Mesodermal cell (in vitro differentiated cells): ENCODE measurements around the gene FANK1.
"Not testable (repeated sequence)": the region's sequence is repeated elsewhere in the genome, so short reads cannot be mapped to it uniquely, and the experiment has no call there.

Experiments
- H3K27ac ChIP-seq: 2 replicates; pipeline ENCODE4 v1.7.0; 2013; ENCODE audit warnings: mild to moderate bottlenecking, low read depth, low read length, moderate library complexity; ENCODE audit not compliant: severe bottlenecking
- H3K36me3 ChIP-seq: 2 replicates; pipeline ENCODE4 v1.7.1; 2013; ENCODE audit warnings: mild to moderate bottlenecking, low read length, moderate library complexity; ENCODE audit not compliant: control insufficient read depth, insufficient read depth
- H3K4me1 ChIP-seq: one replicate; pipeline ENCODE4 v1.7.1; 2013; ENCODE audit warnings: mild to moderate bottlenecking, low read length; ENCODE audit not compliant: insufficient read depth, control insufficient read depth, poor library complexity, severe bottlenecking
- H3K4me3 ChIP-seq: 2 replicates; pipeline ENCODE4 v1.7.0; 2013; ENCODE audit warnings: low read length, control low read depth, mild to moderate bottlenecking; ENCODE audit not compliant: insufficient read depth, poor library complexity, severe bottlenecking; ENCODE audit errors: extremely low read depth
- H3K9me3 ChIP-seq: 2 replicates; pipeline ENCODE4 v1.7.1; 2013; ENCODE audit warnings: mild to moderate bottlenecking, low read length, moderate library complexity; ENCODE audit not compliant: control insufficient read depth
- WGBS, 2 experiments: methylation state at CpG; one replicate each; pipeline ENCODE4 v1.1.5; 2013; ENCODE audit warnings: missing lambda C conversion rate in 2 of 2; ENCODE audit not compliant: insufficient coverage in 2 of 2; 5-methylcytosine and 5-hydroxymethylcytosine counted together

Gene FANK1

DNA sequence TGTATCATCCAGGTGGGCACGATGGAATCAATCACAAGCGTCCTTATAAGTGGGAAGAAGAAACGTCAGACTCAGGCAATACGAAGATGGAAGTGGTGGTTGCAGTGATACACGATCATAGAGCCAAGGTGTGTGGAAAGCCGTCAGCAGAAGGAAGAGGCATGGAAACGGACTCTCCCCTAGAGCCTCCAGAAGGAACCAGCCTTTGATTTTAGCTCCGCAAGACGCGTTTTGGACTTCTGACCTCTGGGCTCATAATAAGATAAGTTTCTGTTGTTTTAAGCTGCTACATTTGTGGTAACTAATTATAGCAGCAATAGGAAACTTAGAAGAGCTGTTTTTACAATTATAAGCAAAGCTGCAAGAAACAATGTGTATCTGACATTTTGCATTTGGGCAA, 14.8 kb downstream of the FANK1 start:
- Histone ChIP-seq H3K36me3 (no peaks in the 10 kb centered on the region), H3K9me3 (no peaks in the 10 kb centered on the region), H3K27ac (no peak overlapping the region), H3K4me3 (no peak overlapping the region), H3K4me1 (no peaks in the 10 kb centered on the region)
- 95 to 99% methylated on average over 7 of the region's 10 CpGs for WGBS, 2 experiments

DNA sequence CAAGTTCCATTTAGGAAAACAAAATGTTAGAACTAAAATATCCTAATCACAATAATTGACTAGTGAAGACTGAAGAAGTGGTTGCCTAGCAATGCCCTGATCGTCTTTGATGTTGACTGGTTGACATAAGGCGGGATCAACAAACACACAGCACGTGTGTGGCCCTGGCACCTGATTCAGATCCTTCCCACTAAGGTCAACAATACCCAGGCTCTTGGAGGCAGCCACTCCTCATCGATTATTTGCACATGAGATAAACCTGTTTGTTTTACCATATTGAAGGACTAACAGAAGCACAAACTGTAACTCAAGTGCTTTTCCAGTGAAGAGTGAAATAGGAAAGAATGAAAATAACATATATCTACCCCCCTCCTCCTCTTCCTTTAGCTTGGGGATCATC, 15.6 kb downstream of the FANK1 start:
- no peaks in the 10 kb centered on the region for H3K36me3 ChIP-seq

DNA sequence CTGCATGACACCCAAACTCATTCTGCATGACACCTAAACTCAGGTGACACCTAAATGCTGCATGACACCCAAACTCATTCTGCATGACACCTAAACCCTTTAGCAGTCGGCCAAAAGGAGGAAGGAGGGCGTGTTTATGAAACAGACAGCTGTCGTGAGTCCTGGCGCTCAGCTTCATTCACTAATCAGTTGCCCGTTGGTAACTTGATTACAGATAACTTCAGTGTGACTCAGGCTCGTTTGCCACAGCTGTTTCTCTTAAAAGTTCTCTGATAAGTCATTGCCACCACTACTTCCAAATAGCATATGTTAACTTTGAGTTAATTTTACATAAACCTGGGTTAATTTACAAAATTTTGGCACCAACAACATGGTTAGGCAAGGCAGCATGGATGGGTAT, 16.9 kb downstream of the FANK1 start:
- not testable (repeated sequence) for H3K9me3 ChIP-seq, H3K27ac ChIP-seq, H3K36me3 ChIP-seq, H3K4me1 ChIP-seq, H3K4me3 ChIP-seq
- 87 to 92% methylated on average over 3 to 6 of the region's 6 CpGs for WGBS, 2 experiments

More for the DNA sequence above, 15.6 kb downstream of the FANK1 start:
- H3K9me3 ChIP-seq: peaks cover 4% of the 10 kb centered on the region
- H3K4me1 ChIP-seq: no peaks in the 10 kb centered on the region
- H3K27ac ChIP-seq: no peak overlapping the region
- H3K4me3 ChIP-seq: no peak overlapping the region
- 84 to 95% methylated on average over 3 of the region's 4 CpGs for WGBS, 2 experiments

DNA sequence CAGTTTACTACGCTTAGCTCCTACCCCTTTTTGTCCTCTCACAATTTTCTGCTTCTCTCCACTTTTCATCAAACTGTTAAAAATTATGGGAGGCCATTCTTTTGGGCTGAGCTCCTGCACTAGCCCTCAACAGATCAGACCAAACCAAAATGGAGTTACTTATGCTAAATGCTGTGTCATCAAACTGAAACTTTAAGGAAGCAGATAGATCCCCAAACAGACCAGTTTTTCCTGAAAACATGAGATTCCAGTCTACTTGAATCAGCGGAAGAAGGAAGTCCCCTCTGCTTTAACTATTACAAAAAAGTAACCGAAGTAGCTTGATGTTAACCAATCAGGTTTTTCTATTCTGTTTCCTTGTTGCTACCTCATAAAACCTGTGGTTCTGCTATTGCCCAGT, 20.6 kb downstream of the FANK1 start:
- H3K4me1 ChIP-seq: no peaks in the 10 kb centered on the region
- H3K9me3 ChIP-seq: peaks cover 9% of the 10 kb centered on the region
- no peaks in the 10 kb centered on the region for H3K36me3 ChIP-seq
- 86% methylated on average over 1 to 2 of the region's 3 CpGs for WGBS, 2 experiments
- no peak overlapping the region for H3K4me3 ChIP-seq
- no peak overlapping the region for H3K27ac ChIP-seq

DNA sequence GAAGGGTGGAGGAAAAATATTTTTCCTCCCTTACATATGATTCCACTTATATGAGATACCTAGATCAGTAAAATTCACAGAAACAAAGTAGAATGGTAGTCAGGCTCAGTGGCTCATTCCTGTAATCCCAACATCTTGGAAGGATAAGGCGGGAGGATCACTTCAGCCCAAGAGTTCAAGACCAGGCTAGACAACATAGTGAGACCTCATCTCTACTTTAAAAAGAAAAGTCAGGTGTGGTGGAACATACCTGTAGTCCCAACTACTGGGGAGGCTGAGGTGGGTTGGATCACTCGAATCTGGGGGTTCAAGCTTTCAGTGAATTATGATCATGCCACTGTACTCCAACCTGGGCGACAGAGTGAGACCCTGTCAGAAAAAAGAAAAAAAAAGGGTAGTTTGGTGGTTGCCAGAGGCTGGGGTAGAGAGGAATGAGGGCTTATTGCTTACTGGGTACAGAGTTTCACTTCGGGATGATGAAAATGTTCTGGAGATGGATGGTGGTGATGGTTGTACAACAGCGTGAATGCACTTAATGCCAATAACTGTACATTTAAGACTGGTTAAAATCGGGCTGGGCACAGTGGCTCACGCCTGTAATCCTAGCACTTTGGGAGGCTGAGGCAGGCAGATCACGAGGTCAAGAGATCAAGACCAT, 21.5 kb downstream of the FANK1 start:
- H3K9me3 ChIP-seq, H3K4me3 ChIP-seq, H3K36me3 ChIP-seq, H3K27ac ChIP-seq, H3K4me1 ChIP-seq: not testable (repeated sequence)
- 88 to 92% methylated on average over 6 to 7 of the region's 8 CpGs for WGBS, 2 experiments

DNA sequence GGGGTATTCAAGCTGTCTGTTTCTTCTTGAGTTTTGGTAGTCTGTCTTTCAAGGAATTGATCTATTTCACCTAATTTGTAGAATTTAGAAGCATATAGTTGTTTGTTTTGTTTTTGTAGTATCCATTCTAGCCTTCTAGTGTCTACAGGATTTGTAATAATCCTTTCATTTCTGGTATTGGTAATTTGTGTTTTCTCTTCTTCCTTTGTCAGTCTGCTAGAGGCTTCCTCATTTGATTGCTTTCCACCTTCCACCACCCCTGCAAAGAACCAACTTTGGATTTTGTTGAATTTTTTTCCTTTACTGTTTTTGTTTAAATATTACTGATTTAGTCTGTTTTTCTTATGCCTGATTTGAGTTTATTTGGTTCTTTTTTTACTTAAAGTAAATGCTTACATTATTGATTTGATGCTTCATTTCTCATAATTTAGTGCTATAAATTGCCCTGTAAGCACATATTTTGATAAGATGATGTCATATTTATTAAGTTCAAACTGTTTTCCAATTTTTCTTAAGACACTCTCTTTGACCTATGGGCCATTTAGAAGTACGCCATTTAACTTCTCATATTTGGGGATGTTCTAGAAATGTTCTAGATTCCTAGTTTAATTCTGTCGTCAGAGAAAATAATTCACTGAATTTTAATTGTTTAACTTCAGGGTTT, 25.4 kb downstream of the FANK1 start:
- peaks cover 11% of the 10 kb centered on the region for H3K9me3 ChIP-seq
- H3K27ac ChIP-seq, H3K4me3 ChIP-seq, H3K36me3 ChIP-seq, H3K4me1 ChIP-seq: not testable (repeated sequence)
- no CpG with 5 or more reads among the region's 2 CpGs for WGBS, 2 experiments

DNA sequence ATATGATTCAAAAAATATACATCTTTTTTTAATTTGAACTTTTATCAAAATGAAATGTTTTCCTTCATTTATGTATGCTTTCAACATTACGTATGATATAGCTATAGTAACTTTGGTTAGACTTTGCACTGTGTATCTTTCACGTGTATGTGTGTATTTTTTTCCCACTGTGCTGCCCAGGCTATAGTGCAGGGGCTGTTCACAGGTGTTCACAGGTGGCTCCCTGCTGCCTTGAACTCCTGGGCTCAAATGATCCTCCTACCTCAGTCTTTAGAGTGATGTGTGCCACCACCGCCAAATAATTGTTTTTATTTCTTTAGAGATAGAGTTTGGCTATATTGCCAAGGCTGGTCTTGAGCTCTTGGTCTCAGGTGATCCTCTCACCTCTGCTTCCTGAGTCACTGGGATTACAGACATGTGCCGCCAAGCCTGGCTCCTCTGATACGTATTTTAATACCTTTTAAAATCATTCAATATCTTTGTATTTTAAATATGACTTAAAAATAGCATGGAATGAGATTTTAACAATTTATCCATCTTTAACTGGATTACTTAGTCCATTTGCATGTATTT, 29.0 kb downstream of the FANK1 start:
- Histone ChIP-seq H3K9me3 (peaks cover 4% of the 10 kb centered on the region), H3K4me3 (no peak overlapping the region), H3K4me1 (no peaks in the 10 kb centered on the region), H3K27ac (no peak overlapping the region), H3K36me3 (no peaks in the 10 kb centered on the region)
- WGBS, 2 experiments: no CpG with 5 or more reads among the region's 5 CpGs

DNA sequence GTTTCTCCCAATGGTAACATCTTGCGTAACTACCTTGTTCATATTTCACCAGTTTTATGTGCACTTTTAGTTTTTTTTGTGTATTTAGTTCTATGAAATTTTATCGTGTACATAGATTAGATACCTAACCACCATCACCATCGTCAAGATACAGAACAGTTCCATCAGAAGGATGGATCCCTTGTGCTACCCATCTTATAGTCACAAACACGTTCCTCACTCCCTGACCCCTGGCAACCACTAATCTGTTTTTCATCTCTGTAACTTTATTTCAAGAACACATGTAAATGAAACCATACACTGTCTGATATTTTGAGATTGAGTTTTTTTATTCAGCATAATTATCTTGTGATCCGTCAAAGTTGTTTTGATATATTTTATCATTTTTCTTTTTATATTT, 29.9 kb downstream of the FANK1 start:
- WGBS, 2 experiments: 47 to 87% methylated on average over 3 of the region's 5 CpGs
- H3K36me3 ChIP-seq: no peaks in the 10 kb centered on the region

DNA sequence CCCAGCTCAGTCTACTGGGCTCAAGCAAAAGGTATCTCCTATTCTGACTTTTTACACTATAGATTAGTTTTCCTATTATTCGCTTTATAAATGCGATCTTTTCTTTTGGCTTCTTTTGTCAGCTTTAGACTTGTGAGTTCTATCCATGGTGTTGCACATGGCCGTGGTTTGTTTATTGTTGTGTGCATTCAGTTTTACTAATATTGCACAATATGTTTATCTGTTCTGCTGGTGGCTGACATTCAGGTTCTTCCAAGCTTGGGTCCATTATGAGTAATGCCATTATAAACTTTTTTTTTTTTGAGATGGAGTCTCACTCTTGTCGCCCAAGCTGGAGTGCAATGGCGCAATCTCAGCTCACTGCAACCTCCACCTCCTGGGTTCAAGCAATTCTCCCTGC, 30.9 kb downstream of the FANK1 start:
- not testable (repeated sequence) for H3K27ac ChIP-seq, H3K36me3 ChIP-seq, H3K9me3 ChIP-seq, H3K4me1 ChIP-seq, H3K4me3 ChIP-seq
- WGBS, 2 experiments: 50% methylated on average over 1 of the region's 5 CpGs; no CpG with 5 or more reads in 1 of the 2 experiments

More for the DNA sequence above, 29.9 kb downstream of the FANK1 start:
- no peaks in the 10 kb centered on the region for H3K4me1 ChIP-seq
- no peak overlapping the region for H3K27ac ChIP-seq
- no peak overlapping the region for H3K4me3 ChIP-seq
- H3K9me3 ChIP-seq: peaks cover 4% of the 10 kb centered on the region

DNA sequence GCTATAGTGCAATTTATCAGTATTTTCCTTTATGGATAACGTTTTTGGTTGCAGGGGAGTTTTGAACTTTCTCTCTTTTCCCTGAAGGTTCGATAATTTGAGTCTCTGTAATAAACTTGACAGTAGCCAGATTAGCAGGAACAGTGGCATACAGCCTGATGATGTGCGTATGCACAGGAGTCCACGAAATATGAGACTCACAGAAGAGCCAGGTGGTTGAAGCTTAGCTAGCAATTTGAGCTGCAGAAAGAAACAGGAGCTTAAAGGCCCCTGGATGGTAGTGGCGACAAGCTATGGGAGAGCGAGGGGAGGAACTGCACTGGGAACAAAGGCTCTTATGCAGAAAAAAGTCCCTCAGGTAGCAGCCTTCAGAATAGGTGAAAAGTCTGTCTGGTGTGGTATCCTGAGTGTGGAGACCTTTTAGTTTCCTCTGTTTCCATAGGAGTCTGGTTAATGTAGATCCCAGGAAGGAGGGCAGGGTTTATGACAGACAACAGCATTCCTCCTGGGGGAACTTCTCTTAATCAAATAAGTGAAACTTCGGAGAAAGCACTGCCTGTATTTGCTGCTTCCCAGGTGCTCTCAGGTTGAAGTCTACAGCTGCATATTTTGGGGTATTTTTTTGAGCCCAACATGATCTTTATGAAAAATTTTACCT, 32.7 kb downstream of the FANK1 start:
- H3K27ac ChIP-seq: no peak overlapping the region
- H3K9me3 ChIP-seq: no peaks in the 10 kb centered on the region
- no peaks in the 10 kb centered on the region for H3K36me3 ChIP-seq
- H3K4me3 ChIP-seq: no peak overlapping the region
- WGBS, 2 experiments: 88 to 91% methylated on average over 4 to 7 of the region's 7 CpGs
- no peaks in the 10 kb centered on the region for H3K4me1 ChIP-seq

DNA sequence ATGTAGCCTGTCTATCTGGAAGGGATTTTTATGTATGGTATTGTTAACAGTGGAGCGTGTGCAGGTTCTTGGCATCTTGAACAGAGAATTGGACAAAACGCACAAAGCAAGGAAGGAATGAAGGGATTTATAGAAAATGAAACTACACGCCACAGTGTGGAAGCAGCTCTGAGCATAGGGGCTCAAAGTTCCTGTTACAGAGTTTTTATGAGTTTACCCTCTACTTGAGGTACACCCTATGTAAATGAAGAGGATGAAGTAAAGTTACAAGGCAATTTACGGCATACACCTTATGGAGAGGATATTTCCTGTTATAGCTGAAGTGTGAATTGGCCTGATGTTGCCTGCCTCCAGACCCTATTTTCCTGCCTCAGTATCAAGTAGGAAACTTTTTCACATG, 33.3 kb downstream of the FANK1 start:
- H3K27ac ChIP-seq: no peak overlapping the region
- H3K9me3 ChIP-seq: no peaks in the 10 kb centered on the region
- H3K4me1 ChIP-seq: no peaks in the 10 kb centered on the region
- H3K4me3 ChIP-seq: no peak overlapping the region
- WGBS, 2 experiments: 90 to 94% methylated on average over 4 of the region's 4 CpGs
- no peaks in the 10 kb centered on the region for H3K36me3 ChIP-seq
